ENCODE results near the gene NUMBL.

- TF ChIP-seq CTCF (IDR thresholded peaks at IDR 0.05) (no peak), EP300 (IDR thresholded peaks at IDR 0.05) (no peak), POLR2A (IDR thresholded peaks at IDR 0.05) (no peak)
These were observed 19.0 kb downstream of the NUMBL start for GRCh38 chr19:40671404-40671803.
